BJ (cell line): ENCODE measurements around the gene RIPOR3. TPM values are rescaled to one million over a fixed set of nuclear protein-coding genes. Genes with fewer than 3 reads are reported as not detected.

Experiments used
- CTCF ChIA-PET: fragments of 350-600 bp; formaldehyde crosslinking; extraction: SDS; loops from one replicate; lab custom pipeline; 2021; ENCODE audit warnings: antibody characterized with exemption, inconsistent platforms; lab: Yijun Ruan, JAX
- POLR2A ChIA-PET: fragments of 300-600 bp; sonication (Branson Sonifier 250); formaldehyde crosslinking; extraction: SDS; loops from one replicate; lab custom pipeline; 2021; ENCODE audit warnings: antibody characterized with exemption; lab: Charles Lee
- DNase-seq: peaks from one replicate; pipeline ENCODE4 v3.0.0-alpha.2; 2011; ENCODE audit warnings: low read depth
- H3K27me3 ChIP-seq: 2 replicates; pipeline ENCODE4 v1.6.0; 2011; ENCODE audit warnings: low read length; ENCODE audit not compliant: control insufficient read depth, insufficient read depth
- H3K36me3 ChIP-seq: 2 replicates; pipeline ENCODE4 v1.5.1; 2011; ENCODE audit warnings: low read length; ENCODE audit not compliant: control insufficient read depth, insufficient read depth
- H3K4me3 ChIP-seq: 2 replicates; pipeline ENCODE4 v1.5.1; 2011; ENCODE audit warnings: low read depth, mild to moderate bottlenecking, control low read depth, low read length
- CTCF ChIP-seq: IDR thresholded peaks from 2 replicates; pipeline ENCODE4 v1.5.1; 2011; ENCODE audit warnings: low read depth, mild to moderate bottlenecking, control low read depth, inconsistent platforms, low read length, moderate library complexity; ENCODE audit not compliant: insufficient read depth
- polyA plus RNA-seq: library from polyadenylated mRNA; depleted of rRNA; stranded (reverse); fragments of >200 nt; gene quantifications from 2 replicates; pipeline ENCODE4 v1.2.3, GENCODE V29; 2011

The RIPOR3 gene
- polyA plus RNA-seq, 1 experiment, result 1.2 TPM

- Histone ChIP-seq H3K27me3 (peaks cover 1% of the 10 kb centered on the region; the same call in 1 of the 2 replicates), H3K4me3 (no peak overlapping the region), H3K36me3 (peaks cover 11% of the 10 kb centered on the region)
- POLR2A ChIA-PET, result no interaction called here
- no peak for TF ChIP-seq CTCF
- no peak for DNase-seq
- CTCF ChIA-PET, result interaction anchor here (0.8 to 1.7 kb wide), 3 partner anchors 12 to 197 kb away, joined by 3 to 4 read pairs (median 3); no protein-coding TSS in a partner anchor
Observed at GRCh38 chr20:50591233-50591852, 100.0 kb downstream of the RIPOR3 start.

DNA sequence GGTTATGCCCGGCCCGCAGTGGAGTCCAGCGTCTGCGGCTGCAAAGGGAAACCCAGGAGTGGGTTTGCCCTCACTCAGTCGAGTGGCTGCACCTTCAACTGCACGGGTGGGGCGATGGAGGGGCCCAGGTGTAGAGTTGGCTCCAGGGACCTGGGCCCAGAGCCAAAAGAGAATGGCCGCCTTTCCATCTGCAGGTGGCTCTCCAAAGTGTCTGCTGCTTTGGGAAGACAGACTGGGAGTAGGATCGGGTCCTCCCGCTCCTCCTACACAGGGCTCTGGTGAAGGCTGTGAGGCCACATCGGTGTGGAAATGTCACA is 101.0 kb downstream of the RIPOR3 start:
- H3K27me3 ChIP-seq, result peaks cover under 1% of the 10 kb centered on the region; the same call in 1 of the 2 replicates
- peaks cover 14% of the 10 kb centered on the region for H3K36me3 ChIP-seq
- POLR2A ChIA-PET, result no interaction called here
- no peak for DNase-seq
- CTCF ChIA-PET, result interaction anchor here (0.7 to 4.7 kb wide), 2 partner anchors 13 to 126 kb away, joined by 3 to 40 read pairs; no protein-coding TSS in a partner anchor
- no peak for TF ChIP-seq CTCF
- no peak overlapping the region for H3K4me3 ChIP-seq

- no peak for DNase-seq
- TF ChIP-seq CTCF, result no peak
- Histone ChIP-seq H3K4me3 (no peak overlapping the region), H3K36me3 (peaks cover 15% of the 10 kb centered on the region), H3K27me3 (no peaks in the 10 kb centered on the region)
- POLR2A ChIA-PET, result interaction anchor here (0.7 kb wide), 1 partner anchor 55 kb away, joined by 7 read pairs; no protein-coding TSS in a partner anchor
- CTCF ChIA-PET, result interaction anchor here (0.6 to 4.7 kb wide), 7 partner anchors 10 to 404 kb away, joined by 3 to 40 read pairs (median 7); no protein-coding TSS in a partner anchor
Observed at GRCh38 chr20:50589548-50590347, 101.6 kb downstream of the RIPOR3 start.

GRCh38 chr20:50588034-50588736 is 103.2 kb downstream of the RIPOR3 start:
- CTCF ChIA-PET, result interaction anchor here (0.5 to 4.7 kb wide), 18 partner anchors 10 to 402 kb away, joined by 3 to 40 read pairs (median 4); no protein-coding TSS in a partner anchor
- peak; percentile 98 for TF ChIP-seq CTCF
- Histone ChIP-seq H3K27me3 (no peaks in the 10 kb centered on the region), H3K4me3 (no peak overlapping the region), H3K36me3 (peaks cover 24% of the 10 kb centered on the region)
- POLR2A ChIA-PET, result no interaction called here
- no peak for DNase-seq
